Endothelial cell of umbilical vein (primary cell): ENCODE results near the gene PLXND1. TPM values are rescaled to one million over a fixed set of nuclear protein-coding genes. Genes with fewer than 3 reads are reported as not detected.
A peak's percentile ranks its signal among the peaks of the same experiment; 100 is the strongest.

Source experiments
- BruUV-seq: library from RNA; stranded (reverse); fragments of 400-500 nt; replicated peaks from 2 replicates; lab custom pipeline; 2021; lab: Mats Ljungman, UMichigan
- CTCF ChIA-PET: fragments of 300-600, 350-600 bp; sonication (Branson Sonifier 250); formaldehyde crosslinking; loops from one replicate; lab custom pipeline; 2021; ENCODE audit warnings: antibody characterized with exemption, inconsistent platforms; lab: Charles Lee
- POLR2A ChIA-PET: fragments of 300-600, 350-600 bp; sonication (Branson Sonifier 250); formaldehyde crosslinking; loops from one replicate; lab custom pipeline; 2021; ENCODE audit warnings: antibody characterized with exemption, inconsistent platforms; lab: Charles Lee
- DNase-seq: peaks from one replicate; pipeline ENCODE4 v3.0.0-alpha.2; 2011; ENCODE audit warnings: low read depth, low spot score
- FAIRE-seq: peaks from 2 replicates; lab custom pipeline; 2011; peaks lifted over from hg19 to GRCh38; lab: Jason Lieb, UNC
- H2AFZ ChIP-seq: 2 replicates; pipeline ENCODE4 v1.6.0; 2012; ENCODE audit warnings: low read depth, low read length, control low read depth, inconsistent platforms
- H3K27ac ChIP-seq: 2 replicates; pipeline ENCODE4 v1.5.1; 2011; ENCODE audit warnings: low read depth, mild to moderate bottlenecking, control low read depth, low read length, moderate library complexity; ENCODE audit not compliant: insufficient read depth
- H3K27me3 ChIP-seq, 2 experiments: 2 replicates each; pipeline versions ENCODE4 v1.6.0 to v1.6.1; 2011; ENCODE audit warnings: low read length in 2 of 2, mixed read lengths in 1 of 2; ENCODE audit not compliant: control insufficient read depth in 2 of 2, insufficient read depth in 2 of 2
- H3K36me3 ChIP-seq, 2 experiments: 2 replicates in 1 of 2; 3 replicates in 1 of 2; pipeline ENCODE4 v1.5.1; 2011; ENCODE audit warnings: low read length in 2 of 2, mild to moderate bottlenecking in 1 of 2, moderate library complexity in 1 of 2; ENCODE audit not compliant: control insufficient read depth in 2 of 2, insufficient read depth in 2 of 2; ENCODE audit errors: extremely low read depth in 1 of 2
- H3K4me1 ChIP-seq: 3 replicates; pipeline ENCODE4 v1.5.1; 2011; ENCODE audit warnings: mild to moderate bottlenecking, low read length; ENCODE audit not compliant: control insufficient read depth, insufficient read depth; ENCODE audit errors: extremely low read depth
- H3K4me2 ChIP-seq: 2 replicates; pipeline ENCODE4 v1.6.1; 2011; ENCODE audit warnings: low read length, control low read depth, mixed read lengths; ENCODE audit not compliant: insufficient read depth
- H3K4me3 ChIP-seq, 3 experiments: fragments of 200-600 bp in 1 of 3; sonication (generic), shearing (Covaris generic) in 1 of 3; replicated peaks in 1 of 3; 2 replicates each; pipeline ENCODE4 v1.5.1; 2011 to 2016; ENCODE audit warnings: control low read depth in 3 of 3, low read length in 3 of 3, mild to moderate bottlenecking in 2 of 3, inconsistent platforms in 1 of 3, low read depth in 1 of 3, moderate library complexity in 1 of 3; ENCODE audit not compliant: insufficient read depth in 1 of 3
- H3K79me2 ChIP-seq: 2 replicates; pipeline ENCODE4 v1.6.0; 2012; ENCODE audit warnings: low read length, inconsistent platforms; ENCODE audit not compliant: control insufficient read depth, insufficient read depth
- H3K9ac ChIP-seq: replicated peaks from 2 replicates; pipeline ENCODE3; 2011; ENCODE audit warnings: low read length, control low read depth; ENCODE audit not compliant: insufficient read depth; ENCODE audit errors: extremely low read depth
- H3K9me1 ChIP-seq: replicated peaks from 3 replicates; pipeline ENCODE4 v1.6.0; 2011; ENCODE audit warnings: mild to moderate bottlenecking, low read length; ENCODE audit not compliant: control insufficient read depth, insufficient read depth; ENCODE audit errors: extremely low read depth
- H3K9me3 ChIP-seq: replicated peaks from 2 replicates; pipeline ENCODE4 v1.5.1; 2012; ENCODE audit warnings: low read length, inconsistent platforms; ENCODE audit not compliant: control insufficient read depth, insufficient read depth
- H4K20me1 ChIP-seq: replicated peaks from 2 replicates; pipeline ENCODE3; 2011; ENCODE audit warnings: mild to moderate bottlenecking, low read length; ENCODE audit not compliant: control insufficient read depth, insufficient read depth; ENCODE audit errors: extremely low read depth
- EZH2 ChIP-seq: IDR thresholded peaks from 2 replicates; pipeline ENCODE4 v1.6.1; 2012; ENCODE audit warnings: borderline replicate concordance, low read depth, mild to moderate bottlenecking, moderate library complexity, low read length, inconsistent platforms; ENCODE audit not compliant: severe bottlenecking
- FOS ChIP-seq: IDR thresholded peaks from 2 replicates; pipeline ENCODE4 v1.6.1; 2011; ENCODE audit warnings: mild to moderate bottlenecking, low read length, moderate library complexity, borderline replicate concordance; ENCODE audit not compliant: insufficient read depth
- MYC ChIP-seq: IDR thresholded peaks from one replicate; pipeline ENCODE4 v1.6.1; 2011; ENCODE audit warnings: mild to moderate bottlenecking, low read depth, low read length
- POLR2A ChIP-seq: IDR thresholded peaks from 2 replicates; pipeline ENCODE4 v1.6.1; 2012; ENCODE audit warnings: low read depth, mild to moderate bottlenecking, control low read depth, low read length
- POLR2AphosphoS5 ChIP-seq: IDR thresholded peaks from 2 replicates; pipeline ENCODE4 v1.6.1; 2012; ENCODE audit warnings: low read depth, mild to moderate bottlenecking, control low read depth, low read length, moderate library complexity; ENCODE audit not compliant: insufficient read depth
- dilution Hi-C: fragments of 300-500 bp; cut with MboI; formaldehyde crosslinking; loops from one replicate; pipeline ENCODE4 v1.15.0; 2019; ENCODE audit warnings: low sequenced_read_pairs; ENCODE audit not compliant: extremely low pct_ligation_motif_present
- intact Hi-C: fragments of 100-400 bp; cut with micrococcal nuclease; formaldehyde crosslinking; loops from one replicate; pipeline ENCODE4 v1.10.0; 2022
- polyA plus RNA-seq, 4 experiments: library from polyadenylated mRNA; depleted of rRNA in 3 of 4; stranded (reverse) in 3 of 4; unstranded in 1 of 4; fragments of >200 nt; gene quantifications; 2 replicates each; pipeline versions ENCODE4 v1.2.1 to v1.2.3, GENCODE V29; 2011 to 2012; ENCODE audit warnings: missing spikeins in 1 of 4
- total RNA-seq: library from RNA; stranded (reverse); gene quantifications from 2 replicates; pipeline ENCODE4 v1.2.3, GENCODE V29; 2021

The PLXND1 gene
- total and polyA plus RNA-seq, 2 donors (not counting 3 experiments of a cell fraction or from before 2014, with no cell fraction given) = 300 to 834 TPM

- Histone ChIP-seq H3K9me1 (no peaks in the 10 kb centered on the region), H2AFZ (no peak overlapping the region), H3K27me3 (no peaks in the 10 kb centered on the region), H3K36me3 (no peaks in the 10 kb centered on the region), H3K79me2 (peaks cover 97% of the 10 kb centered on the region), H3K27ac (peak overlapping the region; percentile 91), H3K4me3 (peak overlapping the region in 2 of 3 experiments; percentile 1 to 10), H3K9ac (peak overlapping the region; percentile 69), H3K9me3 (no peaks in the 10 kb centered on the region), H3K4me1 (peaks cover 96% of the 10 kb centered on the region), H3K4me2 (peak overlapping the region; percentile 55), H4K20me1 (no peaks in the 10 kb centered on the region)
- intact Hi-C loops = loop anchor here (1.0 to 5.0 kb wide), 4 partner anchors 36 to 214 kb away; partner anchors contain the start of gene IFT122
- POLR2A ChIA-PET = interaction anchor here (1.0 to 2.1 kb wide), 5 partner anchors 12 to 280 kb away, joined by 3 to 5 read pairs (median 4); a partner anchor contains a TSS
- no TSS peak for BruUV-seq
- TF ChIP-seq FOS (peak; percentile 36), EZH2 (no peak), MYC (peak; percentile 52), POLR2AphosphoS5 (peak; percentile 77), POLR2A (peak; percentile 45)
- dilution Hi-C loops = no loop called here
- DNase-seq (peak; percentile 98), FAIRE-seq (peak; percentile 92)
- CTCF ChIA-PET = interaction anchor here (0.7 to 3.6 kb wide), 10 partner anchors 9 to 234 kb away, joined by 3 to 44 read pairs (median 6); partner anchors contain the start of gene PLXND1
Observed at GRCh38 chr3:129596194-129597086, 10.0 kb downstream of the PLXND1 start.
